Lung microvascular endothelial cell (primary cell): ENCODE results near the gene CRIP1. TPM values are rescaled to one million over a fixed set of nuclear protein-coding genes. Genes with fewer than 3 reads are reported as not detected.

Experiments
- DNase-seq, 2 donors: peaks; one replicate each; pipeline versions ENCODE4 v3.0.0 to v3.0.0-alpha.2; 2010; ENCODE audit warnings: low read depth in 2 of 2
- total RNA-seq: library from RNA; depleted of rRNA; stranded (reverse); fragments of >200 nt; gene quantifications from 2 replicates; pipeline ENCODE4 v1.2.1, GENCODE V29; 2014

CRIP1 gene
- total RNA-seq, 1 donor from 2014 or later: not detected

- DNase-seq: no peak
Measured at GRCh38 chr14:105492031-105492970, 5.6 kb downstream of the CRIP1 start.

GRCh38 chr14:105492971-105493871, 6.5 kb downstream of the CRIP1 start:
- no peak for DNase-seq

- no peak for DNase-seq
Measured at GRCh38 chr14:105493921-105494605, 7.4 kb downstream of the CRIP1 start.

GRCh38 chr14:105494606-105494929, 7.9 kb downstream of the CRIP1 start:
- DNase-seq: no peak

GRCh38 chr14:105495101-105495989, 8.7 kb downstream of the CRIP1 start:
- no peak for DNase-seq

GRCh38 chr14:105495990-105496830, 9.5 kb downstream of the CRIP1 start:
- DNase-seq: no peak

GRCh38 chr14:105496831-105497591, 10.3 kb downstream of the CRIP1 start:
- DNase-seq: no peak

GRCh38 chr14:105497671-105498429, 11.2 kb downstream of the CRIP1 start:
- DNase-seq: no peak

- no peak for DNase-seq
Measured at GRCh38 chr14:105498430-105499255, 12.0 kb downstream of the CRIP1 start.

- DNase-seq: no peak
Measured at GRCh38 chr14:105499256-105500035, 12.8 kb downstream of the CRIP1 start.

- no peak for DNase-seq
Measured at GRCh38 chr14:105500036-105500725, 13.5 kb downstream of the CRIP1 start.

GRCh38 chr14:105500726-105501101, 14.0 kb downstream of the CRIP1 start:
- DNase-seq: no peak

- DNase-seq: no peak
Measured at GRCh38 chr14:105501504-105502291, 15.0 kb downstream of the CRIP1 start.

- DNase-seq: no peak
Measured at GRCh38 chr14:105502446-105503295, 16.0 kb downstream of the CRIP1 start.
